Measurements from ENCODE around the gene CREBRF.
"Not testable (repeated sequence)": the region's sequence is repeated elsewhere in the genome, so short reads cannot be mapped to it uniquely, and the experiment has no call there.

Gene CREBRF

GRCh38 chr5:173075137-173075843, 19.1 kb downstream of the CREBRF start:
- no peak overlapping the region for H3K9ac ChIP-seq (ENCODE audit: low read length)
- H4K5ac ChIP-seq (ENCODE audit: low read length): no peak overlapping the region
- no CpG with 5 or more reads among the region's 5 CpGs for WGBS (ENCODE audit: extremely low coverage, insufficient coverage, low lambda C conversion rate)
- H4K8ac ChIP-seq (ENCODE audit: low read depth, low read length): no peak overlapping the region
- no peaks in the 10 kb centered on the region for H3K79me2 ChIP-seq (ENCODE audit: control insufficient read depth, insufficient read depth, low read length)
- H3K4me1 ChIP-seq (ENCODE audit: control insufficient read depth, low read depth, low read length): no peaks in the 10 kb centered on the region
- H3K27ac ChIP-seq (ENCODE audit: low read depth, low read length): no peak overlapping the region
- H2AK5ac ChIP-seq (ENCODE audit: low read length): no peak overlapping the region
- H3K27me3 ChIP-seq (ENCODE audit: insufficient read depth, low read length, poor library complexity): no peaks in the 10 kb centered on the region
- DNase-seq: no peak
- no peaks in the 10 kb centered on the region for H3K79me1 ChIP-seq (ENCODE audit: low read length)
- no peaks in the 10 kb centered on the region for H3K36me3 ChIP-seq (ENCODE audit: control insufficient read depth, insufficient read depth, low read length)
- no peak overlapping the region for H3K4me3 ChIP-seq (ENCODE audit: low read length)
- no peak overlapping the region for H3K4me2 ChIP-seq (ENCODE audit: low read length)
- H3K56ac ChIP-seq (ENCODE audit: low read length): no peak overlapping the region
- H3K18ac ChIP-seq (ENCODE audit: low read length): no peak overlapping the region
- no peak overlapping the region for H2BK5ac ChIP-seq (ENCODE audit: low read length)
- H2BK15ac ChIP-seq (replicated peaks; ENCODE audit: low read depth): no peak overlapping the region
- no peak overlapping the region for H3K23ac ChIP-seq (ENCODE audit: low read length)
- no peak overlapping the region for H2BK120ac ChIP-seq (ENCODE audit: low read depth, low read length)
- no peak overlapping the region for H3K4ac ChIP-seq (ENCODE audit: low read depth, low read length)

DNA sequence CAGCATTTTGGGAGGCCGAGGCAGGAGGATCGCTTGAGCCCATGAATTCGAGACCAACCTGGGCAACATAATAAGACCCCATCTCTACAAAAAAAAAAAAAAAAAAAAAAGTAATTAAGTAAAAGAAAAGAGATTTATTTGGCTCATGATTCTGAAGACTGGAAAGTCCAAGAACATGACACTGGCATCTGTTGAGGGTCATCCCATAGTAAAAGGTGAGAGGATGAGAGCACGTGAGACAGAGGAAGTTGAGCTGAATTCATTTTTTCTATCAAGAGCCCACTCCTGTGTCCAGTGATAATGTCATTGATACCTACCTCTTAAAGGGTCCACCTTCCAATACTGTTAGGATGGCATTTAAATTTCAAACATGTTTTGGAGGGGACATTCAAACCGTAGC, 19.8 kb downstream of the CREBRF start:
- no peak overlapping the region for H3K4ac ChIP-seq (ENCODE audit: low read depth, low read length)
- no peak for DNase-seq
- H2AK5ac ChIP-seq (ENCODE audit: low read length): no peak overlapping the region
- no peak overlapping the region for H2BK120ac ChIP-seq (ENCODE audit: low read depth, low read length)
- no peak overlapping the region for H3K4me3 ChIP-seq (ENCODE audit: low read length)
- H3K23ac ChIP-seq (ENCODE audit: low read length): no peak overlapping the region
- H3K27ac ChIP-seq (ENCODE audit: low read depth, low read length): no peak overlapping the region
- H3K79me2 ChIP-seq (ENCODE audit: control insufficient read depth, insufficient read depth, low read length): no peaks in the 10 kb centered on the region
- H4K8ac ChIP-seq (ENCODE audit: low read depth, low read length): no peak overlapping the region
- H3K4me1 ChIP-seq (ENCODE audit: control insufficient read depth, low read depth, low read length): no peaks in the 10 kb centered on the region
- H3K18ac ChIP-seq (ENCODE audit: low read length): no peak overlapping the region
- H3K56ac ChIP-seq (ENCODE audit: low read length): no peak overlapping the region
- WGBS (ENCODE audit: extremely low coverage, insufficient coverage, low lambda C conversion rate): no CpG with 5 or more reads among the region's 5 CpGs
- no peak overlapping the region for H3K4me2 ChIP-seq (ENCODE audit: low read length)
- H3K36me3 ChIP-seq (ENCODE audit: control insufficient read depth, insufficient read depth, low read length): no peaks in the 10 kb centered on the region
- H2BK5ac ChIP-seq (ENCODE audit: low read length): no peak overlapping the region
- H3K27me3 ChIP-seq (ENCODE audit: insufficient read depth, low read length, poor library complexity): no peaks in the 10 kb centered on the region
- no peak overlapping the region for H3K9ac ChIP-seq (ENCODE audit: low read length)
- H2BK15ac ChIP-seq (replicated peaks; ENCODE audit: low read depth): no peak overlapping the region
- H3K79me1 ChIP-seq (ENCODE audit: low read length): no peaks in the 10 kb centered on the region
- no peak overlapping the region for H4K5ac ChIP-seq (ENCODE audit: low read length)

DNA sequence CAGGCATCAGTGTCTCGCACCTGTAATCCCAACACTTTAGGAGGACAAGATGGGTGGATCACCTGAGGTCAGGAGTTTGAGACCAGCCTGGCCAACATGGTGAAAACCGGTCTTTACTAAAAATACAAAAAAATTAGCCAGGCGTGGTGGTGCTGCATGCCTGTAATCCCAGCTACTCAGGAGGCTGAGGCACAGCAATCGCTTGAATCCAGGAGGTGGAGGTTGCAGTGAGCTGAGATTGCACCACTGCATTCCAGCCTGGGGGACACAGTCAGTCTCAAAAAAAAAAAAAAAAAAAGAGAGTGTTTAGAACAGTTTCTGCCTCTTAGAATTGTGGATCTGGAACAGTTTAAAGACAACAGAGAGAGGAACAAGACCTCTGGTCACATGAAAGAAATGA, 20.3 kb downstream of the CREBRF start:
- not testable (repeated sequence) for DNase-seq; H4K5ac ChIP-seq (ENCODE audit: low read length); H2BK15ac ChIP-seq (replicated peaks; ENCODE audit: low read depth); H3K18ac ChIP-seq (ENCODE audit: low read length); H3K4me3 ChIP-seq (ENCODE audit: low read length); H3K9ac ChIP-seq (ENCODE audit: low read length); H2BK120ac ChIP-seq (ENCODE audit: low read depth, low read length); H3K27me3 ChIP-seq (ENCODE audit: insufficient read depth, low read length, poor library complexity); H3K27ac ChIP-seq (ENCODE audit: low read depth, low read length); H3K79me2 ChIP-seq (ENCODE audit: control insufficient read depth, insufficient read depth, low read length); H3K23ac ChIP-seq (ENCODE audit: low read length); H3K36me3 ChIP-seq (ENCODE audit: control insufficient read depth, insufficient read depth, low read length); H2BK5ac ChIP-seq (ENCODE audit: low read length); H3K4me1 ChIP-seq (ENCODE audit: control insufficient read depth, low read depth, low read length); H3K79me1 ChIP-seq (ENCODE audit: low read length); H4K8ac ChIP-seq (ENCODE audit: low read depth, low read length); H3K4me2 ChIP-seq (ENCODE audit: low read length); H3K56ac ChIP-seq (ENCODE audit: low read length); H2AK5ac ChIP-seq (ENCODE audit: low read length); H3K4ac ChIP-seq (ENCODE audit: low read depth, low read length)
- no CpG with 5 or more reads among the region's 4 CpGs for WGBS (ENCODE audit: extremely low coverage, insufficient coverage, low lambda C conversion rate)

DNA sequence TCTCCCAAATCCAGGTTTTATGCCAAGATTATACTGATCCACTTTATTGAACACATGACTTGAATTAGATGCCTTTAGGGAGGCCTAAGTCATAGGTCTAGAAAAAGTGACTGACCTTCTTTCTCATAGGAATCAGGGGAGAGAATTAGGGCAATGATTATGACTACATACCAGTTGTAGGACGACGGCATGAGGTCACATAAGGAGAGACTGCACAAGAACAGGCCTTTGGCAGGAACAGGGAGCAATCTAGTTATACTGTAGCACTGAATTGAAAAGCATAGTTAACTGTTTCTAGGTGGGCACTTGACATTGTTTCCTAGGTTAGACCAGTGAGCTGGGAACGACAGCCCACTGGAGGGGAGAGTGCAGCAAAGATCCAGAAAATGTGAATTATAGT, 22.7 kb downstream of the CREBRF start:
- H3K18ac ChIP-seq (ENCODE audit: low read length): no peak overlapping the region
- no CpG with 5 or more reads among the region's 3 CpGs for WGBS (ENCODE audit: extremely low coverage, insufficient coverage, low lambda C conversion rate)

DNA sequence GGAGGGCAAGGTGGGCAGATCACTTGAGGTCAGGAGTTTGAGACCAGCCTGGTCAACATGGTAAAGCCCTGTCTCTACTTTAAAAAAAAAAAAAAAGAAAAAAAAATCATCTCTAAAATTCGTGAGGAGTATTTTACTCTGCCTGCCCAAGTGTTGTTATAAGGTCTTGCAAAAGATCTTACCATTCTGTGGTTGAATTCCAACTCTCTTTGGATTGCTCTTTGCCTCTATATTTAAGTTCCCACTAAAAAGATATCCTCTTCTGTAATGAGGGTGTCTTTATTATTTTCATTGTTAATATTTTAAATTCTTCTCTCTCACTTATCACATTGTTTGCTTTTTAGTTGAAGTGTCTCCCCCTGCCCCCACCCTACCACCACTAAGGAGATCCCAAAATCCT, 33.4 kb downstream of the CREBRF start:
- no peak overlapping the region for H2BK15ac ChIP-seq (replicated peaks; ENCODE audit: low read depth)
- no peak for DNase-seq
- H3K9ac ChIP-seq (ENCODE audit: low read length): no peak overlapping the region
- H3K56ac ChIP-seq (ENCODE audit: low read length): no peak overlapping the region
- H3K4me3 ChIP-seq (ENCODE audit: low read length): no peak overlapping the region
- no peak overlapping the region for H4K5ac ChIP-seq (ENCODE audit: low read length)
- H3K4me2 ChIP-seq (ENCODE audit: low read length): no peak overlapping the region
- no peaks in the 10 kb centered on the region for H3K4me1 ChIP-seq (ENCODE audit: control insufficient read depth, low read depth, low read length)
- H3K79me2 ChIP-seq (ENCODE audit: control insufficient read depth, insufficient read depth, low read length): no peaks in the 10 kb centered on the region
- no peaks in the 10 kb centered on the region for H3K36me3 ChIP-seq (ENCODE audit: control insufficient read depth, insufficient read depth, low read length)
- no peak overlapping the region for H2AK5ac ChIP-seq (ENCODE audit: low read length)
- H3K27ac ChIP-seq (ENCODE audit: low read depth, low read length): no peak overlapping the region
- no peak overlapping the region for H3K4ac ChIP-seq (ENCODE audit: low read depth, low read length)
- no peak overlapping the region for H2BK120ac ChIP-seq (ENCODE audit: low read depth, low read length)
- no peaks in the 10 kb centered on the region for H3K27me3 ChIP-seq (ENCODE audit: insufficient read depth, low read length, poor library complexity)
- H3K18ac ChIP-seq (ENCODE audit: low read length): no peak overlapping the region
- H2BK5ac ChIP-seq (ENCODE audit: low read length): no peak overlapping the region
- no CpG with 5 or more reads among the region's 1 CpG for WGBS (ENCODE audit: extremely low coverage, insufficient coverage, low lambda C conversion rate)
- H4K8ac ChIP-seq (ENCODE audit: low read depth, low read length): no peak overlapping the region
- no peak overlapping the region for H3K23ac ChIP-seq (ENCODE audit: low read length)
- H3K79me1 ChIP-seq (ENCODE audit: low read length): no peaks in the 10 kb centered on the region

More for the DNA sequence above, 22.7 kb downstream of the CREBRF start:
- Histone ChIP-seq H2AK5ac (ENCODE audit: low read length) (no peak overlapping the region), H3K9ac (ENCODE audit: low read length) (no peak overlapping the region), H3K4me1 (ENCODE audit: control insufficient read depth, low read depth, low read length) (no peaks in the 10 kb centered on the region), H4K8ac (ENCODE audit: low read depth, low read length) (no peak overlapping the region), H3K4me2 (ENCODE audit: low read length) (no peak overlapping the region), H3K36me3 (ENCODE audit: control insufficient read depth, insufficient read depth, low read length) (no peaks in the 10 kb centered on the region), H3K4me3 (ENCODE audit: low read length) (no peak overlapping the region), H3K79me2 (ENCODE audit: control insufficient read depth, insufficient read depth, low read length) (no peaks in the 10 kb centered on the region), H2BK5ac (ENCODE audit: low read length) (no peak overlapping the region), H3K4ac (ENCODE audit: low read depth, low read length) (no peak overlapping the region), H2BK15ac (replicated peaks; ENCODE audit: low read depth) (no peak overlapping the region), H3K27ac (ENCODE audit: low read depth, low read length) (no peak overlapping the region), H3K56ac (ENCODE audit: low read length) (no peak overlapping the region), H2BK120ac (ENCODE audit: low read depth, low read length) (no peak overlapping the region), H4K5ac (ENCODE audit: low read length) (no peak overlapping the region), H3K79me1 (ENCODE audit: low read length) (no peaks in the 10 kb centered on the region), H3K27me3 (ENCODE audit: insufficient read depth, low read length, poor library complexity) (no peaks in the 10 kb centered on the region), H3K23ac (ENCODE audit: low read length) (no peak overlapping the region)
- no peak for DNase-seq

DNA sequence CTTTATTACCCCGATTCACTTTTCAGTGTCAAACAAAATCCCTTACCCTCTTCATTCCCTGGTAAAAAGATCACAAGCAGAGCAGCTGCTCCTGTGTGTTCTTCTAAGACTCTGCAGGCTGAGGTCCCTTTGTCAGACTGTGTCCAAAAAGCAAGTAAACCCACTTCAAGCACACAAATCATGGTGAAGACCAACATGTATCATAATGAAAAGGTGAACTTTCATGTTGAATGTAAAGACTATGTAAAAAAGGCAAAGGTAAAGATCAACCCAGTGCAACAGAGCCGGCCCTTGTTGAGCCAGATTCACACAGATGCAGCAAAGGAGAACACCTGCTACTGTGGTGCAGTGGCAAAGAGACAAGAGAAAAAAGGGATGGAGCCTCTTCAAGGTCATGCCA, 34.5 kb downstream of the CREBRF start:
- no peak overlapping the region for H4K8ac ChIP-seq (ENCODE audit: low read depth, low read length)
- no peak overlapping the region for H3K18ac ChIP-seq (ENCODE audit: low read length)
- H3K36me3 ChIP-seq (ENCODE audit: control insufficient read depth, insufficient read depth, low read length): no peaks in the 10 kb centered on the region
- no CpG with 5 or more reads among the region's 2 CpGs for WGBS (ENCODE audit: extremely low coverage, insufficient coverage, low lambda C conversion rate)
- H3K79me1 ChIP-seq (ENCODE audit: low read length): no peaks in the 10 kb centered on the region
- no peak overlapping the region for H2BK15ac ChIP-seq (replicated peaks; ENCODE audit: low read depth)
- no peaks in the 10 kb centered on the region for H3K79me2 ChIP-seq (ENCODE audit: control insufficient read depth, insufficient read depth, low read length)
- H3K4ac ChIP-seq (ENCODE audit: low read depth, low read length): no peak overlapping the region
- H3K4me2 ChIP-seq (ENCODE audit: low read length): no peak overlapping the region
- DNase-seq: no peak
- H3K23ac ChIP-seq (ENCODE audit: low read length): no peak overlapping the region
- no peak overlapping the region for H2AK5ac ChIP-seq (ENCODE audit: low read length)
- no peak overlapping the region for H3K27ac ChIP-seq (ENCODE audit: low read depth, low read length)
- no peak overlapping the region for H3K56ac ChIP-seq (ENCODE audit: low read length)
- no peak overlapping the region for H2BK5ac ChIP-seq (ENCODE audit: low read length)
- H3K4me3 ChIP-seq (ENCODE audit: low read length): no peak overlapping the region
- H3K4me1 ChIP-seq (ENCODE audit: control insufficient read depth, low read depth, low read length): no peaks in the 10 kb centered on the region
- no peak overlapping the region for H4K5ac ChIP-seq (ENCODE audit: low read length)
- H3K9ac ChIP-seq (ENCODE audit: low read length): no peak overlapping the region
- H2BK120ac ChIP-seq (ENCODE audit: low read depth, low read length): no peak overlapping the region
- no peaks in the 10 kb centered on the region for H3K27me3 ChIP-seq (ENCODE audit: insufficient read depth, low read length, poor library complexity)

Measured in mesendoderm (in vitro differentiated cells).